ENCODE results near the gene CTNNA2.

Gene CTNNA2

GRCh38 chr2:79638410-79638809 is 125.6 kb downstream of the CTNNA2 start:
- DNase-seq (ENCODE audit: low read depth), result no peak
- TF ChIP-seq, protein P1, sequence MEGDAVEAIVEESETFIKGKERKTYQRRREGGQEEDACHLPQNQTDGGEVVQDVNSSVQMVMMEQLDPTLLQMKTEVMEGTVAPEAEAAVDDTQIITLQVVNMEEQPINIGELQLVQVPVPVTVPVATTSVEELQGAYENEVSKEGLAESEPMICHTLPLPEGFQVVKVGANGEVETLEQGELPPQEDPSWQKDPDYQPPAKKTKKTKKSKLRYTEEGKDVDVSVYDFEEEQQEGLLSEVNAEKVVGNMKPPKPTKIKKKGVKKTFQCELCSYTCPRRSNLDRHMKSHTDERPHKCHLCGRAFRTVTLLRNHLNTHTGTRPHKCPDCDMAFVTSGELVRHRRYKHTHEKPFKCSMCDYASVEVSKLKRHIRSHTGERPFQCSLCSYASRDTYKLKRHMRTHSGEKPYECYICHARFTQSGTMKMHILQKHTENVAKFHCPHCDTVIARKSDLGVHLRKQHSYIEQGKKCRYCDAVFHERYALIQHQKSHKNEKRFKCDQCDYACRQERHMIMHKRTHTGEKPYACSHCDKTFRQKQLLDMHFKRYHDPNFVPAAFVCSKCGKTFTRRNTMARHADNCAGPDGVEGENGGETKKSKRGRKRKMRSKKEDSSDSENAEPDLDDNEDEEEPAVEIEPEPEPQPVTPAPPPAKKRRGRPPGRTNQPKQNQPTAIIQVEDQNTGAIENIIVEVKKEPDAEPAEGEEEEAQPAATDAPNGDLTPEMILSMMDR (IDR thresholded peaks at IDR 0.05; ENCODE audit: control insufficient read depth, insufficient read depth, low read depth, low read length, missing control alignments), result no peak
- H3K4me3 ChIP-seq (ENCODE audit: control insufficient read depth, low read depth, low read length), result no peak overlapping the region

GRCh38 chr2:79638954-79639353 is 126.1 kb downstream of the CTNNA2 start:
- no peak overlapping the region for H3K4me3 ChIP-seq (ENCODE audit: control insufficient read depth, low read depth, low read length)
- TF ChIP-seq, protein P1 (IDR thresholded peaks at IDR 0.05; ENCODE audit: control insufficient read depth, insufficient read depth, low read depth, low read length, missing control alignments), result no peak
- DNase-seq (ENCODE audit: low read depth), result no peak

GRCh38 chr2:79640001-79640400 is 127.2 kb downstream of the CTNNA2 start:
- no peak overlapping the region for H3K4me3 ChIP-seq (ENCODE audit: control insufficient read depth, low read depth, low read length)
- TF ChIP-seq, protein P1 (IDR thresholded peaks at IDR 0.05; ENCODE audit: control insufficient read depth, insufficient read depth, low read depth, low read length, missing control alignments), result no peak

GRCh38 chr2:79649531-79649930 is 136.7 kb downstream of the CTNNA2 start:
- TF ChIP-seq, protein P1 (IDR thresholded peaks at IDR 0.05; ENCODE audit: control insufficient read depth, insufficient read depth, low read depth, low read length, missing control alignments), result no peak
- DNase-seq (ENCODE audit: low read depth), result no peak
- no peak overlapping the region for H3K4me3 ChIP-seq (ENCODE audit: control insufficient read depth, low read depth, low read length)

More at GRCh38 chr2:79640001-79640400, 127.2 kb downstream of the CTNNA2 start:
- no peak for DNase-seq (ENCODE audit: low read depth)

DNA sequence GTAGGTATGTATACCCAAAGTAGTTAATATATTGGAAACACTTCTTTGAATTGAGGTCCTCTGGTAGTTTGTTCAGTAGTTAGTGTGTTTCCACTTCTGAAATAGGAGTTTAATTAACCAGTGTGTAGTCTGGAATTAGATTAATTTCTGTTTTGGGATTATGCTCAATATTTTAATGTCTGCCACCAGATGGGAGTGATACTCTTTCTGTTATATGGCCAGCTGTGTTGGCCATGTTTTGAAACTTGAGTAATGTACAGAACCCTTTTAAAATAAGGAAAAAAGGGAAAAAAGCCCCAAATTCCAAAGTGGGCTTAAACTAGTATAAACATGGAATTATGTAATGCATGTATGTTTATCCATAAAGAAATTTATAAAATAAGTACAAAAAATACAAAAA is 147.7 kb downstream of the CTNNA2 start:
- TF ChIP-seq, protein P1 (IDR thresholded peaks at IDR 0.05; ENCODE audit: control insufficient read depth, insufficient read depth, low read depth, low read length, missing control alignments), result no peak
- no peak for DNase-seq (ENCODE audit: low read depth)
- H3K4me3 ChIP-seq (ENCODE audit: control insufficient read depth, low read depth, low read length), result no peak overlapping the region

DNA sequence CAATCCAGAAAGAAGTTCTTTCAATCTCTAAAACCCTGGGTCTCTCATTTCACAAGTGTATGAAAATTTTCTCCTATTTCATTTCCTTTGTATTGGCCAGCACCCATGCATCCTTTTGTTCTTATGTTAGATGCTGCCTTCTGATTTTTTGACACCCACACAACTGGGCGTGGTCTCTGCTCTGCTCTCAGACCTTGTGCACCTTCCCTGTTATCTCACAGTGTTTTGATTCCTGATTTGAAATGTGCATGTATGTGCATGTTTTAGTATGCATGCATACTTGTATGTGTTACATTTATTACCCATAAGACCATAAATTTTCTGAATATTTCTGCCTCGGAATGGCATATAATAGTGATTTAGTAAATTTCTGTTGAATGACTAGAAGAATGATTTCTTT is 152.2 kb downstream of the CTNNA2 start:
- TF ChIP-seq, protein P1 (IDR thresholded peaks at IDR 0.05; ENCODE audit: control insufficient read depth, insufficient read depth, low read depth, low read length, missing control alignments), result no peak
- no peak overlapping the region for H3K4me3 ChIP-seq (ENCODE audit: control insufficient read depth, low read depth, low read length)
- no peak for DNase-seq (ENCODE audit: low read depth)

DNA sequence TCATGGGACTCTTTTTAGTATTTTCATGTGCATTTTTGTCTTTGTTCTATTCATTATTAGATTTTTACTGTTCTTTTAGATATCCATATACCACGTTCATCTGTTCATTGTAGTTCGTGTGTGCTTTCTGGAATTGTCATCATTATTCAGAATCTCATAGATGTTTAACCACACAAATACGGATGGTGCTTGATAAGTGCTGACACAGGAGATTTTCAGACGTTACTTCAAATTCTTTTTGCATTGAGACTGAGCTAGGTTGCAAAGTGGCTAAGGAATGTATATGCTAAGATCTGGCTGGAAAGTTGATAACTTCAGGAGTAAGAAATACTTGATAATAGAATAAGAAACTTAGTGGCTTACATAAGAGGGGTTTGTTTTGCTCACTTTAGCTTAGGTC is 153.6 kb downstream of the CTNNA2 start:
- TF ChIP-seq, protein P1 (IDR thresholded peaks at IDR 0.05; ENCODE audit: control insufficient read depth, insufficient read depth, low read depth, low read length, missing control alignments), result no peak

More for the DNA sequence above, 153.6 kb downstream of the CTNNA2 start:
- DNase-seq (ENCODE audit: low read depth), result no peak
- H3K4me3 ChIP-seq (ENCODE audit: control insufficient read depth, low read depth, low read length), result no peak overlapping the region
